KMS-11 (cell line): Measurements from ENCODE around the gene WHAMM.

Source experiments
- H2AFZ ChIP-seq: fragments of 200-600 bp; sonication (generic); 2 replicates; pipeline ENCODE4 v1.6.1; 2016; ENCODE audit warnings: antibody characterized with exemption, mixed run types, low read depth
- H3K27ac ChIP-seq: fragments of 200-600 bp; sonication (generic); 2 replicates; pipeline ENCODE4 v1.6.1; 2016; ENCODE audit warnings: mild to moderate bottlenecking, mixed run types
- H3K27me3 ChIP-seq: fragments of 200-600 bp; sonication (generic); 2 replicates; pipeline ENCODE4 v1.6.1; 2017; ENCODE audit warnings: mild to moderate bottlenecking, low read depth, mixed run types, moderate library complexity; ENCODE audit not compliant: insufficient read depth
- H3K36me3 ChIP-seq: fragments of 200-600 bp; sonication (generic); 2 replicates; pipeline ENCODE4 v1.6.1; 2017; ENCODE audit warnings: mild to moderate bottlenecking, mixed run types; ENCODE audit not compliant: insufficient read depth
- H3K4me1 ChIP-seq: fragments of 200-600 bp; sonication (generic); 2 replicates; pipeline ENCODE4 v1.6.1; 2016; ENCODE audit warnings: mild to moderate bottlenecking, low read depth, mixed run types; ENCODE audit not compliant: poor library complexity, severe bottlenecking
- H3K4me2 ChIP-seq: fragments of 200-600 bp; sonication (generic); 2 replicates; pipeline ENCODE4 v1.7.0; 2016; ENCODE audit warnings: mild to moderate bottlenecking, mixed run types
- H3K4me3 ChIP-seq: fragments of 200-600 bp; sonication (generic); IDR thresholded peaks from 2 replicates; pipeline ENCODE4 v1.6.1; 2017; ENCODE audit warnings: low read depth, low read length, mixed read lengths; ENCODE audit not compliant: insufficient read depth
- H3K79me2 ChIP-seq: fragments of 200-600 bp; sonication (generic); 2 replicates; pipeline ENCODE4 v1.6.1; 2016; ENCODE audit warnings: low read depth, mixed run types; ENCODE audit not compliant: insufficient read depth
- H3K9ac ChIP-seq: fragments of 200-600 bp; sonication (generic); 2 replicates; pipeline ENCODE4 v1.6.1; 2016; ENCODE audit warnings: mild to moderate bottlenecking, mixed run types
- H4K20me1 ChIP-seq: fragments of 200-600 bp; sonication (generic); 2 replicates; pipeline ENCODE4 v1.6.1; 2016; ENCODE audit warnings: mild to moderate bottlenecking, mixed run types; ENCODE audit not compliant: insufficient read depth
- TF ChIP-seq, protein P1 (sequence below): fragments of 200-600 bp; sonication (generic); conservative IDR thresholded peaks from 2 replicates; pipeline ENCODE4 v1.6.1; 2017; ENCODE audit warnings: low read depth, mild to moderate bottlenecking, antibody characterized with exemption, low read length, moderate library complexity, mixed read lengths

WHAMM gene

DNA sequence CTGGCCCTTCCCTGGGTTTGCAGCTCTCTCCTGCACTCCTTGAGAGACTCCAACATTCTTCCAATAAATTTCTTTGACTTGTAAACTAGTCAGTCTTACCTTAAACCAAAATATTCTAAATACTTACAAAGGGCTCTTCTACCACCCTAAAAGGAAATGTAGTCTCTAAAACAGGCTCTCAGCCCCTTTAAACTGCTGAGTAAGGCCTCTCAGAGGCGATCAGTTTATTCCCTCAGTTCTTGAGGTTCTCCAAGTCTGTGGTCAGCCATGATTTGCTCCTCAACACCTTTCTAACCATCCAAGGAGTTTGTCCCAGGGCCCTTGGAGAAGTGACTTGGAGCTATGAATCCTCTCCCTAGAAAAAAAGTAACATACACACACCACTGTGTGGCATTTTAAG lies 64.8 kb downstream of the WHAMM start:
- Histone ChIP-seq H3K4me1 (no peaks in the 10 kb centered on the region), H3K36me3 (no peaks in the 10 kb centered on the region), H3K27ac (no peak overlapping the region), H3K79me2 (no peaks in the 10 kb centered on the region), H3K27me3 (no peaks in the 10 kb centered on the region), H3K4me2 (no peak overlapping the region), H3K9ac (no peak overlapping the region), H2AFZ (no peak overlapping the region), H4K20me1 (no peaks in the 10 kb centered on the region), H3K4me3 (no peak overlapping the region)
- TF ChIP-seq, protein P1, sequence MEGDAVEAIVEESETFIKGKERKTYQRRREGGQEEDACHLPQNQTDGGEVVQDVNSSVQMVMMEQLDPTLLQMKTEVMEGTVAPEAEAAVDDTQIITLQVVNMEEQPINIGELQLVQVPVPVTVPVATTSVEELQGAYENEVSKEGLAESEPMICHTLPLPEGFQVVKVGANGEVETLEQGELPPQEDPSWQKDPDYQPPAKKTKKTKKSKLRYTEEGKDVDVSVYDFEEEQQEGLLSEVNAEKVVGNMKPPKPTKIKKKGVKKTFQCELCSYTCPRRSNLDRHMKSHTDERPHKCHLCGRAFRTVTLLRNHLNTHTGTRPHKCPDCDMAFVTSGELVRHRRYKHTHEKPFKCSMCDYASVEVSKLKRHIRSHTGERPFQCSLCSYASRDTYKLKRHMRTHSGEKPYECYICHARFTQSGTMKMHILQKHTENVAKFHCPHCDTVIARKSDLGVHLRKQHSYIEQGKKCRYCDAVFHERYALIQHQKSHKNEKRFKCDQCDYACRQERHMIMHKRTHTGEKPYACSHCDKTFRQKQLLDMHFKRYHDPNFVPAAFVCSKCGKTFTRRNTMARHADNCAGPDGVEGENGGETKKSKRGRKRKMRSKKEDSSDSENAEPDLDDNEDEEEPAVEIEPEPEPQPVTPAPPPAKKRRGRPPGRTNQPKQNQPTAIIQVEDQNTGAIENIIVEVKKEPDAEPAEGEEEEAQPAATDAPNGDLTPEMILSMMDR: no peak

DNA sequence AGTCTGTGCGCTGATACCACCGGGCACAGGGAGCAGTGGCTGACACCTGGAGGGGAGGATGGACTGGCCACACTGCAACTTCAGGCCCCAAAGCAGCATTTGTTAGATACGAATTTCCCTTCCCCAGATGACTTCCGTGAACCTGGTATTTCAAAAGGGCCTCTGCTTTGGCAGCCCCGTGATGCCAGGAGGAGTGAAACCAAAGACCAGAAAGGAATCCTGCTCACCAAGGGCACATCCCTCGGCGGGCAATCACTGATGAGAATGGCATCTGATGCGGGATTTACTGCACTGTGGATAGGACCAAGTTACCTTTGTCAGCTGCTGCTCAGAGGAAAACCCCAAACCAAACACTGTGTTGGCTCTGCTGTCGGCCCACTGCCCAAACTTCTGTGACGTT lies 65.5 kb downstream of the WHAMM start:
- Histone ChIP-seq H3K4me1 (no peaks in the 10 kb centered on the region), H2AFZ (no peak overlapping the region), H3K36me3 (no peaks in the 10 kb centered on the region), H3K27ac (no peak overlapping the region), H3K79me2 (no peaks in the 10 kb centered on the region), H3K9ac (no peak overlapping the region), H3K27me3 (no peaks in the 10 kb centered on the region), H3K4me3 (no peak overlapping the region), H4K20me1 (no peaks in the 10 kb centered on the region), H3K4me2 (no peak overlapping the region)
- TF ChIP-seq, protein P1: no peak

DNA sequence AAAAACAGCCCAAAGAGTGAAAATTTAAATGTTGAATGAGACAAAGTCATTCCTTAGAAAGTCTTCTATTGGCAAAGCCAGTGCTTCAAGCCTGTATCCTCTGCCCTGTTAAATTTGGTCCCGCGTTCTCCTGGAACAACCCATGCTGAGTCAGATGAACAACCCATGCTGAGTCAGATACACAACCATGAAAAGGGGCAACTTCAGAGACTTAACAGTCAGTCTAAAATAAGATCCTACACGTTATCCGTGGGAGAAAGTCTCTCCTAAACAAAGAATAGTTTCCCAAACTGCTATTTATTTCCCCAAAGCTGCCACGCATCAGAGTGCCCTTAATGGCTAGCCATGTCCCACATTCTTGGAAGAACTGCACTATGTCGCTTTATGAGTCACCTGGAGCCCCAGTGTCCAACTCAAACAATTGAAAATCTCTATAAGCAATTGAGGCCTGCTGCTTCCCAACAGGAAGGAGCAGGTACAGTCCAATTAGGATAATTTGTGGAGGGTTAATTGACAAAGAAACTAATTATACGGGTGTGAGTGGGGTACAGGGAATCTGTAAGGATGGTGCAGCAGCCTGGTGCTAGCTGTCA lies 66.1 kb downstream of the WHAMM start:
- no peak overlapping the region for H3K9ac ChIP-seq
- H3K4me2 ChIP-seq: no peak overlapping the region
- H3K27me3 ChIP-seq: no peaks in the 10 kb centered on the region
- no peaks in the 10 kb centered on the region for H4K20me1 ChIP-seq
- H3K4me1 ChIP-seq: no peaks in the 10 kb centered on the region
- H3K36me3 ChIP-seq: no peaks in the 10 kb centered on the region
- no peak overlapping the region for H2AFZ ChIP-seq
- no peak overlapping the region for H3K27ac ChIP-seq
- H3K79me2 ChIP-seq: no peaks in the 10 kb centered on the region
- H3K4me3 ChIP-seq: no peak overlapping the region
- TF ChIP-seq, protein P1: no peak

DNA sequence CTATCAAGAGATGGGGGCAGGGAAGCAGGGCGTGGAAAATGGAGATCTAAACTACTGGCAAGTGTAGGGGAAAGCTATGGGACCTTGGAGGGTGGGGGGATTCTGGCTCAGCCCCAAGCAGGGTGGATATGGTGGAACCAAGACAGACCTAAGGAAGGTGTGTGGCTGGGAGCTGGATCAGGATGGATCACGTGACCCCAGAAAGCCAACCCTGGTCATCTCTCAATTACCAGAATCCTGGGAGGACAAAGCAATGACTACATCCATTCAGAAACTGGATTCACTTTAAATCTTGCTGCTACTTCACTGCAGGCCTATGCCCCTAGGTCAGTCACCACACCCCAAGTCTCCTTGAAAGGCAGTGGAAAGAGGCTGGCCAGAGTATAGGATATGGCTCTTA lies 68.4 kb downstream of the WHAMM start:
- no peaks in the 10 kb centered on the region for H3K79me2 ChIP-seq
- H3K4me2 ChIP-seq: no peak overlapping the region
- H3K27me3 ChIP-seq: no peaks in the 10 kb centered on the region
- H3K4me1 ChIP-seq: no peaks in the 10 kb centered on the region
- H3K4me3 ChIP-seq: no peak overlapping the region
- H3K9ac ChIP-seq: no peak overlapping the region
- H3K36me3 ChIP-seq: no peaks in the 10 kb centered on the region
- H4K20me1 ChIP-seq: no peaks in the 10 kb centered on the region
- no peak overlapping the region for H2AFZ ChIP-seq
- no peak overlapping the region for H3K27ac ChIP-seq
- TF ChIP-seq, protein P1: no peak
